Measurements from ENCODE around the gene SH2D3A. TPM values are rescaled to one million over a fixed set of nuclear protein-coding genes. Genes with fewer than 3 reads are reported as not detected.

The SH2D3A gene
- total and polyA plus RNA-seq, 11 donors, result 0.08 to 0.56 (median 0.25) TPM; not detected in 6

GRCh38 chr19:6718111-6718740 is 49.0 kb downstream of the SH2D3A start:
- TF ChIP-seq POLR2A (IDR thresholded peaks at IDR 0.05), result no peak
- TF ChIP-seq, protein P1, sequence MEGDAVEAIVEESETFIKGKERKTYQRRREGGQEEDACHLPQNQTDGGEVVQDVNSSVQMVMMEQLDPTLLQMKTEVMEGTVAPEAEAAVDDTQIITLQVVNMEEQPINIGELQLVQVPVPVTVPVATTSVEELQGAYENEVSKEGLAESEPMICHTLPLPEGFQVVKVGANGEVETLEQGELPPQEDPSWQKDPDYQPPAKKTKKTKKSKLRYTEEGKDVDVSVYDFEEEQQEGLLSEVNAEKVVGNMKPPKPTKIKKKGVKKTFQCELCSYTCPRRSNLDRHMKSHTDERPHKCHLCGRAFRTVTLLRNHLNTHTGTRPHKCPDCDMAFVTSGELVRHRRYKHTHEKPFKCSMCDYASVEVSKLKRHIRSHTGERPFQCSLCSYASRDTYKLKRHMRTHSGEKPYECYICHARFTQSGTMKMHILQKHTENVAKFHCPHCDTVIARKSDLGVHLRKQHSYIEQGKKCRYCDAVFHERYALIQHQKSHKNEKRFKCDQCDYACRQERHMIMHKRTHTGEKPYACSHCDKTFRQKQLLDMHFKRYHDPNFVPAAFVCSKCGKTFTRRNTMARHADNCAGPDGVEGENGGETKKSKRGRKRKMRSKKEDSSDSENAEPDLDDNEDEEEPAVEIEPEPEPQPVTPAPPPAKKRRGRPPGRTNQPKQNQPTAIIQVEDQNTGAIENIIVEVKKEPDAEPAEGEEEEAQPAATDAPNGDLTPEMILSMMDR (IDR thresholded peaks at IDR 0.05), result no peak

DNA sequence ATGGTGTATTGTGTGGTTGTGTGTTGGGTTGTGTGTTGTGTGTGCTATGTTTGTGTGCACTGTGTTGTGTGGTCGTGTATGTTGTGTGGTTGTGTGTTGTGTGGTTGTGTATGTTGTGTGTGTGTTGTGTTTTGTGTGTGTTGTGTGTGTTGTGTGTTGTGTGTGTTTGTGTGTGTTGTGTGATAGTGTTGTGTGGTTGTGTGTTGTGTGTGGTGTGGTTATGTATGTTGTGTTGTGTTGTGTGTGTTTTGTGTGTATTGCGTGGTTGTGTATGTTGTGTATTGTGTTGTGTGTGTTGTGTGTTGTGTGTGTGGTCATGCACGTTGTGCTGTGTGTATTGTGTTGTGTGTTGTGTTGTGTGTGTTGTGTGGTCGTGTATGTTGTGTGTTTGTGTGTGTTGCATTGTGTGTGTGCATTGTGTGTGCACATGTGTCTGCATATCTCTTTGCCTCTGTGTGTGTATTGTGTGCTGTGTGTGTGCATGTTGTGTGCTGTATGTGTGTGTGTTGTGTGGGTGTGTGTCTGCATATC is 49.7 kb downstream of the SH2D3A start:
- no peaks in the 10 kb centered on the region for H3K9me3 ChIP-seq
- no peak overlapping the region for H3K4me3 ChIP-seq
- ATAC-seq (no peak), DNase-seq (no peak)
- no peak overlapping the region for H3K27ac ChIP-seq
- peaks cover 0 to 20% (median 0%) of the 10 kb centered on the region in 9 donors for H3K27me3 ChIP-seq
- H3K36me3 ChIP-seq, result no peaks in the 10 kb centered on the region
- H3K4me1 ChIP-seq, result peaks cover 0 to 19% (median 0%) of the 10 kb centered on the region in 12 donors
- TF ChIP-seq, protein P1 (IDR thresholded peaks at IDR 0.05), result no peak
- TF ChIP-seq POLR2A (IDR thresholded peaks at IDR 0.05), result no peak
- intact Hi-C loops (cut with DNase I), result no loop called here
- WGBS, 4 donors, result 69 to 85% (median 80%) methylated on average over 4 of the region's 4 CpGs

More at GRCh38 chr19:6718111-6718740, 49.0 kb downstream of the SH2D3A start:
- ATAC-seq (no peak), DNase-seq (peak in 1 of 5 donors; percentile 47)
- Histone ChIP-seq H3K36me3 (no peaks in the 10 kb centered on the region), H3K4me3 (no peak overlapping the region), H3K27me3 (peaks cover 0 to 18% (median 0%) of the 10 kb centered on the region in 9 donors), H3K9me3 (no peaks in the 10 kb centered on the region), H3K4me1 (peaks cover 0 to 26% (median 0%) of the 10 kb centered on the region in 12 donors), H3K27ac (no peak overlapping the region)
- intact Hi-C loops (cut with DNase I), result no loop called here
- WGBS, 4 donors, result 68 to 75% (median 71%) methylated on average over 21 to 23 of the region's 23 CpGs

DNA sequence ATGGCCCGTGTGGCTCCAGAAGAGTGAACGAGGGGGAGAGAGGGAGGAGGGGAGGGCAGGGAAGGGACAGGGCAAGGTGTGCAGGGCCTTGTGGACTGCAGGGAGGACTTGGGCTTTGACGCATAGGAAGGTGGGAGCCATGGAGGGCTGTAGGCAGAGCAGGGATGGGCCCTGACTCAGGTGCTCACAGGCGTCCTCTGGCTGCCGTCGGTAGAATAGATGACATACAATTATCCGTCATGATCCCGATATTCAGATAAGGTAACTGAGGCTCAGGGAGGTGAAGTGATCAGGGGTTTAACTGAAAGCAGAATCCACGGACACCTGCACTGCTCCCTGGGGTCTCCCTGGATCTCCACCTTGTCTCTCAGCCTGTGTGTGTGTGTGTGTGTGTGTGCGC is 50.2 kb downstream of the SH2D3A start:
- intact Hi-C loops (cut with DNase I), result no loop called here
- Histone ChIP-seq H3K4me3 (no peak overlapping the region), H3K36me3 (no peaks in the 10 kb centered on the region), H3K27me3 (peaks cover 0 to 24% (median 0%) of the 10 kb centered on the region in 9 donors), H3K27ac (no peak overlapping the region), H3K9me3 (no peaks in the 10 kb centered on the region), H3K4me1 (peaks cover 0 to 14% (median 0%) of the 10 kb centered on the region in 12 donors)
- no peak for TF ChIP-seq POLR2A (IDR thresholded peaks at IDR 0.05)
- TF ChIP-seq, protein P1 (IDR thresholded peaks at IDR 0.05), result no peak
- DNase-seq (peak in 1 of 5 donors; percentile 16), ATAC-seq (no peak)
- 63 to 74% (median 69%) methylated on average over 10 of the region's 10 CpGs for WGBS, 4 donors

GRCh38 chr19:6716610-6716970 is 50.6 kb downstream of the SH2D3A start:
- Histone ChIP-seq H3K27me3 (peaks cover 0 to 29% (median 0%) of the 10 kb centered on the region in 9 donors), H3K4me3 (no peak overlapping the region), H3K36me3 (peaks cover 0 to 2% (median 0%) of the 10 kb centered on the region in 9 donors), H3K27ac (no peak overlapping the region), H3K4me1 (peaks cover 0 to 14% (median 0%) of the 10 kb centered on the region in 12 donors), H3K9me3 (no peaks in the 10 kb centered on the region)
- intact Hi-C loops (cut with DNase I), result no loop called here
- TF ChIP-seq POLR2A (IDR thresholded peaks at IDR 0.05), result no peak
- TF ChIP-seq, protein P1 (IDR thresholded peaks at IDR 0.05), result no peak
- WGBS, 4 donors, result 56 to 65% (median 59%) methylated on average over 6 of the region's 6 CpGs
- DNase-seq (no peak), ATAC-seq (no peak)
